Mesenchymal stem cell (in vitro differentiated cells and primary cell): ENCODE data around the gene POLR2E.

Experiments used
- DNase-seq: peaks from one replicate; pipeline ENCODE4 v3.0.0-alpha.2; 2013
- H2AFZ ChIP-seq: one replicate; pipeline ENCODE4 v1.6.1; 2013; ENCODE audit warnings: low read depth, mild to moderate bottlenecking, control low read depth, inconsistent platforms, low read length, moderate library complexity
- H2AK5ac ChIP-seq: 2 replicates; pipeline ENCODE4 v1.6.1; 2013; ENCODE audit warnings: low read length, moderate library complexity, mild to moderate bottlenecking, inconsistent platforms; ENCODE audit not compliant: severe bottlenecking
- H2BK120ac ChIP-seq: one replicate; pipeline ENCODE4 v1.6.1; 2013; ENCODE audit warnings: low read depth, mild to moderate bottlenecking, inconsistent platforms, low read length, moderate library complexity
- H2BK12ac ChIP-seq, 2 experiments: one replicate each; pipeline ENCODE4 v1.6.1; 2013; ENCODE audit warnings: inconsistent platforms in 2 of 2, low read length in 2 of 2, mild to moderate bottlenecking in 2 of 2, moderate library complexity in 2 of 2, control low read depth in 1 of 2
- H2BK15ac ChIP-seq: one replicate; pipeline ENCODE4 v1.6.1; 2013; ENCODE audit warnings: mild to moderate bottlenecking, low read depth, inconsistent platforms; ENCODE audit not compliant: poor library complexity, severe bottlenecking
- H2BK5ac ChIP-seq: 2 replicates; pipeline ENCODE4 v1.6.1; 2013; ENCODE audit warnings: low read depth, mild to moderate bottlenecking, low read length, control low read depth, inconsistent platforms; ENCODE audit not compliant: poor library complexity, severe bottlenecking
- H3K14ac ChIP-seq, 2 experiments: one replicate each; pipeline ENCODE4 v1.6.1; 2013; ENCODE audit warnings: inconsistent platforms in 2 of 2, low read length in 2 of 2, control low read depth in 1 of 2, mild to moderate bottlenecking in 1 of 2, moderate library complexity in 1 of 2
- H3K18ac ChIP-seq, 2 experiments: one replicate each; pipeline ENCODE4 v1.6.1; 2013; ENCODE audit warnings: inconsistent platforms in 2 of 2, low read length in 2 of 2, control low read depth in 1 of 2, low read depth in 1 of 2, mild to moderate bottlenecking in 1 of 2
- H3K23ac ChIP-seq, 2 experiments: one replicate each; pipeline ENCODE4 v1.6.1; 2013; ENCODE audit warnings: inconsistent platforms in 2 of 2, low read length in 2 of 2, mild to moderate bottlenecking in 2 of 2, moderate library complexity in 2 of 2, control low read depth in 1 of 2
- H3K27ac ChIP-seq: 2 replicates; pipeline ENCODE4 v1.5.1; 2013; ENCODE audit warnings: mild to moderate bottlenecking, moderate library complexity, low read length, control low read depth, inconsistent platforms; ENCODE audit not compliant: poor library complexity, severe bottlenecking
- H3K27me3 ChIP-seq, 2 experiments: 2 replicates each; pipeline versions ENCODE4 v1.6.1 to v1.7.0; 2013; ENCODE audit warnings: low read length in 2 of 2, mild to moderate bottlenecking in 2 of 2, moderate library complexity in 2 of 2, control low read depth in 1 of 2, inconsistent platforms in 1 of 2; ENCODE audit not compliant: control insufficient read depth in 1 of 2, insufficient read depth in 1 of 2
- H3K36me3 ChIP-seq, 2 experiments: 2 replicates each; pipeline versions ENCODE4 v1.6.1 to v1.7.0; 2013; ENCODE audit warnings: low read length in 2 of 2, control low read depth in 1 of 2, inconsistent platforms in 1 of 2, low read depth in 1 of 2, mild to moderate bottlenecking in 1 of 2; ENCODE audit not compliant: insufficient read depth in 2 of 2, control insufficient read depth in 1 of 2
- H3K4ac ChIP-seq, 2 experiments: one replicate each; pipeline ENCODE4 v1.6.1; 2013; ENCODE audit warnings: inconsistent platforms in 2 of 2, low read length in 2 of 2, mild to moderate bottlenecking in 2 of 2, moderate library complexity in 2 of 2, control low read depth in 1 of 2, low read depth in 1 of 2
- H3K4me1 ChIP-seq: 2 replicates; pipeline ENCODE4 v1.6.1; 2013; ENCODE audit warnings: low read depth, low read length, control low read depth; ENCODE audit not compliant: control insufficient read depth, insufficient read depth
- H3K4me2 ChIP-seq: 2 replicates; pipeline ENCODE4 v1.6.1; 2013; ENCODE audit warnings: low read length, mild to moderate bottlenecking, inconsistent platforms; ENCODE audit not compliant: poor library complexity, severe bottlenecking
- H3K4me3 ChIP-seq, 2 experiments: 2 replicates each; pipeline versions ENCODE4 v1.5.1 to v1.7.0; 2013; ENCODE audit warnings: low read length in 2 of 2, mild to moderate bottlenecking in 2 of 2, control low read depth in 1 of 2, low read depth in 1 of 2; ENCODE audit not compliant: insufficient read depth in 1 of 2
- H3K79me1 ChIP-seq: replicated peaks from 2 replicates; pipeline ENCODE4 v1.6.1; 2013; ENCODE audit warnings: mild to moderate bottlenecking, control low read depth, low read length, inconsistent platforms; ENCODE audit not compliant: poor library complexity, severe bottlenecking
- H3K9ac ChIP-seq: 2 replicates; pipeline ENCODE4 v1.7.0; 2013; ENCODE audit warnings: mild to moderate bottlenecking, low read length, moderate library complexity
- H3K9me3 ChIP-seq: 2 replicates; pipeline ENCODE4 v1.7.0; 2013; ENCODE audit warnings: mild to moderate bottlenecking, low read length; ENCODE audit not compliant: control insufficient read depth
- H4K8ac ChIP-seq: one replicate; pipeline ENCODE4 v1.6.1; 2013; ENCODE audit warnings: inconsistent platforms, mild to moderate bottlenecking, low read length, moderate library complexity
- H4K91ac ChIP-seq: one replicate; pipeline ENCODE4 v1.6.1; 2013; ENCODE audit warnings: mild to moderate bottlenecking, low read length, inconsistent platforms
- WGBS: methylation state at CpG from one replicate; pipeline ENCODE4 v1.1.7; 2013; ENCODE audit warnings: mixed read lengths; 5-methylcytosine and 5-hydroxymethylcytosine counted together

The POLR2E gene

GRCh38 chr19:1037621-1038064, 57.5 kb downstream of the POLR2E start:
- H2BK120ac ChIP-seq: no peak overlapping the region

More at GRCh38 chr19:1037621-1038064, 57.5 kb downstream of the POLR2E start:
- no peaks in the 10 kb centered on the region for H3K9me3 ChIP-seq
- no peak overlapping the region for H2BK15ac ChIP-seq
- no peak overlapping the region for H2AFZ ChIP-seq
- H2BK12ac ChIP-seq: no peak overlapping the region
- H4K91ac ChIP-seq: no peak overlapping the region
- no peak overlapping the region for H3K18ac ChIP-seq
- H4K8ac ChIP-seq: peak overlapping the region; percentile 63
- peaks cover 35 to 62% of the 10 kb centered on the region in 2 experiments for H3K36me3 ChIP-seq
- H3K4me3 ChIP-seq: no peak overlapping the region
- no peaks in the 10 kb centered on the region for H3K27me3 ChIP-seq
- peaks cover 44% of the 10 kb centered on the region for H3K4me1 ChIP-seq
- WGBS: 91% methylated on average over 22 of the region's 22 CpGs
- H3K27ac ChIP-seq: peak overlapping the region; percentile 67
- peaks cover 6% of the 10 kb centered on the region for H3K79me1 ChIP-seq
- H3K4me2 ChIP-seq: no peak overlapping the region
- peak overlapping the region; percentile 43 for H2AK5ac ChIP-seq
- no peak overlapping the region for H3K14ac ChIP-seq
- no peak overlapping the region for H3K4ac ChIP-seq
- no peak overlapping the region for H3K23ac ChIP-seq
- no peak for DNase-seq
- no peak overlapping the region for H2BK5ac ChIP-seq
- no peak overlapping the region for H3K9ac ChIP-seq
